OCI-LY1 (cell line): ENCODE results near the gene FDX1.

Experiments
- H2AFZ ChIP-seq: fragments of 200-600 bp; sonication (generic), shearing (Covaris generic); 2 replicates; pipeline ENCODE4 v1.6.0; 2014; ENCODE audit warnings: antibody characterized with exemption, mild to moderate bottlenecking, low read length
- H3F3A ChIP-seq: fragments of 200-600 bp; sonication (generic), shearing (Covaris generic); 2 replicates; pipeline ENCODE4 v1.6.0; 2014; ENCODE audit warnings: mild to moderate bottlenecking, antibody characterized with exemption, low read length, moderate library complexity; ENCODE audit not compliant: insufficient read depth
- H3K27ac ChIP-seq: fragments of 200-600 bp; sonication (generic); 2 replicates; pipeline ENCODE4 v1.5.1; 2014; ENCODE audit warnings: low read length, mixed run types, mild to moderate bottlenecking, low read depth; ENCODE audit not compliant: poor library complexity, severe bottlenecking
- H3K27me3 ChIP-seq: fragments of 200-600 bp; sonication (generic); 2 replicates; pipeline ENCODE4 v1.6.0; 2014; ENCODE audit warnings: antibody characterized with exemption, mild to moderate bottlenecking, low read length, moderate library complexity; ENCODE audit not compliant: insufficient read depth
- H3K36me3 ChIP-seq: fragments of 200-600 bp; sonication (generic); 2 replicates; pipeline ENCODE4 v1.6.1; 2014; ENCODE audit warnings: mild to moderate bottlenecking, antibody characterized with exemption, low read length, moderate library complexity, mixed read lengths; ENCODE audit not compliant: insufficient read depth
- H3K4me1 ChIP-seq: fragments of 200-600 bp; sonication (generic); 2 replicates; pipeline ENCODE4 v1.5.1; 2014; ENCODE audit warnings: mild to moderate bottlenecking, low read length, moderate library complexity; ENCODE audit not compliant: insufficient read depth, severe bottlenecking
- H3K4me2 ChIP-seq: fragments of 200-600 bp; sonication (generic), shearing (Covaris generic); 2 replicates; pipeline ENCODE4 v1.6.1; 2014; ENCODE audit warnings: low read length
- H3K4me3 ChIP-seq: fragments of 200-600 bp; sonication (generic); 2 replicates; pipeline ENCODE4 v1.5.1; 2014; ENCODE audit warnings: low read length, low read depth, mild to moderate bottlenecking, mixed read lengths; ENCODE audit not compliant: poor library complexity, severe bottlenecking
- H3K79me2 ChIP-seq: fragments of 200-600 bp; shearing (Covaris generic); 2 replicates; pipeline ENCODE4 v1.6.1; 2016; ENCODE audit warnings: mixed run types, low read length, mixed read lengths; ENCODE audit not compliant: insufficient read depth
- H3K9ac ChIP-seq: fragments of 200-600 bp; sonication (generic), shearing (Covaris generic); 2 replicates; pipeline ENCODE4 v1.6.1; 2014; ENCODE audit warnings: mild to moderate bottlenecking, low read length, mixed read lengths
- H3K9me2 ChIP-seq: fragments of 200-600 bp; sonication (generic), shearing (Covaris generic); 2 replicates; pipeline ENCODE4 v1.6.1; 2014; ENCODE audit warnings: low read depth, mild to moderate bottlenecking, low read length, mixed read lengths
- H3K9me3 ChIP-seq: fragments of 200-600 bp; shearing (Covaris generic); 2 replicates; pipeline ENCODE4 v1.6.1; 2014; ENCODE audit warnings: low read length, mixed read lengths
- H4K20me1 ChIP-seq: fragments of 200-600 bp; sonication (generic), shearing (Covaris generic); 2 replicates; pipeline ENCODE4 v1.6.0; 2016; ENCODE audit warnings: mild to moderate bottlenecking, low read length; ENCODE audit not compliant: insufficient read depth
- CTCF ChIP-seq: fragments of 200-600 bp; sonication (generic), shearing (Covaris generic); IDR thresholded peaks from 2 replicates; pipeline ENCODE4 v1.5.1; 2017; ENCODE audit warnings: mild to moderate bottlenecking, antibody characterized with exemption, low read length, moderate library complexity, mixed read lengths
- EZH2 ChIP-seq: fragments of 200-600 bp; sonication (generic), shearing (Covaris generic); IDR thresholded peaks from 2 replicates; pipeline ENCODE4 v1.8.0; 2017; ENCODE audit warnings: borderline replicate concordance, mixed run types, mild to moderate bottlenecking, antibody characterized with exemption, low read length, moderate library complexity, mixed read lengths

Gene FDX1

DNA sequence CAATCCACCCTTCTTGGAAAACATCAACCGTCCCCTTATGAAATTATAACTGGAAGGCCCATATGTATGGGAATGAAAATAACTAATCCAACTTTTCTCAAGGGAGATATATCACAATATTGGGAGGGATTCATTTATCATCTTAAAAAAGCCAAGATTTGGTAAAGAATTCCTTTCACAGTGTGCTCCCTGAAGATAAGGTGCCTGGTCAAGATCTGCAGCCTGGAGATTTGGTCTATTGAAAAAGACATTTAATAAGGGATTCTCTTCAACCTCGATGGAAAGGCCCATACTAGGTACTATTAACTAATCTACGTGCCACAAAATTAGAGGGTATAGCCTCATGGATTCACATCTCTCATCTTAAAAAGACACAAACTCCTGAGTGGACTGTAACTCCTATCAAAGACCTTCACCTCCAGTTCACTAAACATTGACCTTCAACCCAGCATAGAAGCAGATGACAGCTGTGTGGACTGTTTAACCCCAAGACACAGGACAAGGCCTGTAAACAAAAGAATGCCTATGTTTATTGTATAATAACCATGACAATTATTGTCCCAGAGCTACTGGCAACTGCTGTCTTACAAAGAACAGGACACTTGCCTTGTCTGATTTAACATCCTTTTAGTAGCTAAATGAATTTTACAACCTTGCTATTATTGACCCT lies 4.8 kb upstream of the FDX1 start:
- H2AFZ ChIP-seq, result no peak overlapping the region
- no peak for TF ChIP-seq CTCF
- TF ChIP-seq EZH2, result no peak

GRCh38 chr11:110425751-110426545 lies 3.8 kb upstream of the FDX1 start:
- no peak overlapping the region for H3K4me2 ChIP-seq
- H3K79me2 ChIP-seq, result peaks cover 6% of the 10 kb centered on the region; the same call in 1 of the 2 replicates
- no peak overlapping the region for H3K4me3 ChIP-seq
- H3K4me1 ChIP-seq, result peaks cover 8% of the 10 kb centered on the region
- H3K36me3 ChIP-seq, result no peaks in the 10 kb centered on the region
- peaks cover 8% of the 10 kb centered on the region; the same call in 1 of the 2 replicates for H3K27me3 ChIP-seq
- peaks cover 3% of the 10 kb centered on the region; the same call in 1 of the 2 replicates for H3K9me3 ChIP-seq
- H2AFZ ChIP-seq, result no peak overlapping the region
- TF ChIP-seq EZH2, result no peak
- TF ChIP-seq CTCF, result no peak
- no peak overlapping the region for H3K9ac ChIP-seq
- H3K9me2 ChIP-seq, result no peaks in the 10 kb centered on the region
- H4K20me1 ChIP-seq, result no peaks in the 10 kb centered on the region
- H3K27ac ChIP-seq, result no peak overlapping the region
- no peaks in the 10 kb centered on the region for H3F3A ChIP-seq

More for the DNA sequence above, 4.8 kb upstream of the FDX1 start:
- Histone ChIP-seq H3K9ac (no peak overlapping the region), H3K36me3 (no peaks in the 10 kb centered on the region), H3K4me1 (peaks cover 8% of the 10 kb centered on the region), H4K20me1 (no peaks in the 10 kb centered on the region), H3K79me2 (no peaks in the 10 kb centered on the region), H3K27ac (no peak overlapping the region), H3F3A (no peaks in the 10 kb centered on the region), H3K9me3 (peaks cover 6% of the 10 kb centered on the region; the same call in 1 of the 2 replicates), H3K4me2 (no peak overlapping the region), H3K4me3 (no peak overlapping the region), H3K9me2 (no peaks in the 10 kb centered on the region), H3K27me3 (peaks cover 8% of the 10 kb centered on the region; the same call in 1 of the 2 replicates)

- Histone ChIP-seq H3K79me2 (peaks cover 27% of the 10 kb centered on the region), H4K20me1 (no peaks in the 10 kb centered on the region), H3K9me3 (no peaks in the 10 kb centered on the region), H3K9me2 (no peaks in the 10 kb centered on the region), H3K9ac (no peak overlapping the region), H3K4me3 (no peak overlapping the region), H3K27me3 (peaks cover 5% of the 10 kb centered on the region; the same call in 1 of the 2 replicates), H2AFZ (no peak overlapping the region), H3K36me3 (no peaks in the 10 kb centered on the region), H3K4me1 (peaks cover 28% of the 10 kb centered on the region), H3F3A (peaks cover 5% of the 10 kb centered on the region; the same call in 1 of the 2 replicates), H3K4me2 (no peak overlapping the region), H3K27ac (no peak overlapping the region)
- no peak for TF ChIP-seq CTCF
- no peak for TF ChIP-seq EZH2
Observed at GRCh38 chr11:110428040-110428439, 1.7 kb upstream of the FDX1 start.
